SK-N-MC (cell line): ENCODE measurements around the gene STAG3.
"Not testable (repeated sequence)": the region's sequence is repeated elsewhere in the genome, so short reads cannot be mapped to it uniquely, and the experiment has no call there.

Experiments used
- EZH2 ChIP-seq: fragments of 200-600 bp; sonication (generic); IDR thresholded peaks from one replicate; pipeline ENCODE4 v1.6.1; 2017; ENCODE audit warnings: antibody characterized with exemption
- POLR2AphosphoS5 ChIP-seq: IDR thresholded peaks from 2 replicates; pipeline ENCODE4 v1.6.1; 2012; ENCODE audit warnings: mild to moderate bottlenecking, low read depth, low read length, borderline replicate concordance

GRCh38 chr7:100262896-100263295 lies 85.2 kb downstream of the STAG3 start:
- not testable (repeated sequence) for TF ChIP-seq EZH2, POLR2AphosphoS5
